ENCODE measurements around the gene ZNF557.

Gene ZNF557

DNA sequence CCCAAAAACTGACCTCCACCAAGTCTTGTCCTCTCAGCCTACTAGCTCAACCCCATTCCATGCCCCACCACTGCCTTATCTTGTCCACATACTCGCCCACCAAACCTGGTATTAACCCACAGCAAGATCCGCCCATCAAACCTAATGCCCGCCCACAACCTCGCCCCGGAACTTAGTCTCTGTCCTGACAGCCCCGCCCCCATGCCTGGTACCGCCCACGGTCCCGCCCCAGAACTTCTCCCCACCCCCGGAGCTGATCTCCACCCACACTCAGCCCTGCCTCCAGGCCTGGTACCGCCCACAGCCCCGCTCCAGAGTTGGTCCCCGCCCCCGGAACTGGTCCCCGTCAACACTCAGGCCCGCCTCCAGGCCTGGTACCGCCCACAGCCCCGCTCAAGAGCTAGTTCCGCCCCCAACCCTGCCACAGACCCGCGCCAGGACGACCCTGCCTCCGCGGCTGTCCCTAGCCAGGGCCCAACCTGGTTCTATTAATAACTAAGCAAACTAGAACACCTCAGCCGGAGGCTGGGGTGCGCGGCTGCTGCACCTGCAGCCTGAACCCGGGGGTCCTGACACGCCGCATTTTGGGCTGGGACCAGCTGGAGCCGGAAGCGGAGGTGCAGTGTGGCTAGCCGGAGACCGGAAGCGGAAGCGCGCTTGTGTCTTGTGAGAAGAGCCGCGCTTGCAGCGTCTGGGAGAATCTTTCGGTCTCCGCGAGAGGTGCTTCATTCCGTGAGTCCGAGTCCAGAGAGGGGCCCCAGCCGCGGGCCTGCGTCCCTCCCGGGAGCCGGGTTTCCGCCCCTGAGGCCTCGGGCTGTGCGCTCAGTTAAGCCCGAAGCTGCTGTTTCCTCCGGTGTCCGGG is at the start of gene ZNF557:
ZNF557 (plus strand) TSS at position 662 of the 862 bp plus-strand sequence. CDS start 5,372 bp downstream, outside the sequence.
- Histone ChIP-seq H3K4me3 (ENCODE audit: low read depth, low read length) (peak within 1 kb of the TSS; percentile 88), H3K9me3 (ENCODE audit: control insufficient read depth, insufficient read depth, low read depth, low read length) (no peaks in the 10 kb centered on the region), H3K27ac (ENCODE audit: extremely low read depth, low read depth, low read length) (peak within 1 kb of the TSS; percentile 37; the same call in 1 of the 2 replicates), H3K4me1 (ENCODE audit: control insufficient read depth, insufficient read depth, low read length) (no peaks in the 10 kb centered on the region), H3K36me3 (ENCODE audit: control insufficient read depth in 2 of 2, insufficient read depth in 1 of 2, low read length in 2 of 2) (peaks cover 6 to 30% of the 10 kb centered on the region in 2 experiments; a peak in 2 of 3 replicates)
- CTCF ChIA-PET = interaction anchor here (0.5 to 1.3 kb wide), 9 partner anchors 12 to 689 kb away, joined by 3 to 5 read pairs (median 3); partner anchors contain the start of gene TRAPPC5
- POLR2A ChIA-PET = interaction anchor here (0.5 to 2.6 kb wide), 18 partner anchors 9 to 1252 kb away, joined by 3 to 30 read pairs (median 5); partner anchors contain the start of genes INSR, NDUFA11 and RPS28
- TF ChIP-seq ZNF23 (tag by site-specific recombination; IDR thresholded peaks at IDR 0.05; ENCODE audit: borderline replicate concordance) (no peak), ZNF341 (tag by site-specific recombination; IDR thresholded peaks at IDR 0.05; ENCODE audit: low read depth) (peak; percentile 85), KLF9 (tag by site-specific recombination; IDR thresholded peaks at IDR 0.05; ENCODE audit: low read depth) (peak; percentile 90), HOXA7 (CRISPR knock-in tag; IDR thresholded peaks at IDR 0.05; ENCODE audit: borderline replicate concordance) (no peak), ZNF175 (tag by site-specific recombination; IDR thresholded peaks at IDR 0.05) (no peak), YY1 (tag by site-specific recombination; IDR thresholded peaks at IDR 0.05) (no peak), REPIN1 (tag by site-specific recombination; IDR thresholded peaks at IDR 0.05; ENCODE audit: low read depth) (no peak), ZBTB20 (tag by site-specific recombination; IDR thresholded peaks at IDR 0.05) (peak; percentile 37; the same call in 1 of the 2 replicates), ZIC2 (tag by site-specific recombination; IDR thresholded peaks at IDR 0.05) (no peak), ZBTB21 (tag by site-specific recombination; IDR thresholded peaks at IDR 0.05) (0 out of 2 replicates have a peak, but pooled peaks have one; percentile 13), ZNF132 (tag by site-specific recombination; IDR thresholded peaks at IDR 0.05; ENCODE audit: borderline replicate concordance) (no peak), ZNF426 (tag by site-specific recombination; IDR thresholded peaks at IDR 0.05) (no peak), ZNF174 (tag by site-specific recombination; IDR thresholded peaks at IDR 0.05) (no peak), ZNF701 (tag by site-specific recombination; IDR thresholded peaks at IDR 0.05) (no peak), HOXD13 (CRISPR knock-in tag; IDR thresholded peaks at IDR 0.05; ENCODE audit: borderline replicate concordance) (no peak), ZNF549 (tag by site-specific recombination; IDR thresholded peaks at IDR 0.05) (no peak), MZF1 (tag by site-specific recombination; IDR thresholded peaks at IDR 0.05; ENCODE audit: borderline replicate concordance) (no peak), SCRT2 (tag by site-specific recombination; IDR thresholded peaks at IDR 0.05) (no peak), TRIM28 (IDR thresholded peaks at IDR 0.05; ENCODE audit: borderline replicate concordance, low read length) (no peak)
- TF ChIP-seq, protein P1, sequence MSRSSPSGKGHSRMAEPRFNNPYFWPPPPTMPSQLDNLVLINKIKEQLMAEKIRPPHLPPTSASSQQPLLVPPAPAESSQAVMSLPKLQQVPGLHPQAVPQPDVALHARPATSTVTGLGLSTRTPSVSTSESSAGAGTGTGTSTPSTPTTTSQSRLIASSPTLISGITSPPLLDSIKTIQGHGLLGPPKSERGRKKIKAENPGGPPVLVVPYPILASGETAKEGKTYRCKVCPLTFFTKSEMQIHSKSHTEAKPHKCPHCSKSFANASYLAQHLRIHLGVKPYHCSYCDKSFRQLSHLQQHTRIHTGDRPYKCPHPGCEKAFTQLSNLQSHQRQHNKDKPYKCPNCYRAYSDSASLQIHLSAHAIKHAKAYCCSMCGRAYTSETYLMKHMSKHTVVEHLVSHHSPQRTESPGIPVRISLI (tag by site-specific recombination; IDR thresholded peaks at IDR 0.05) = no peak
- TF ChIP-seq, protein P2, sequence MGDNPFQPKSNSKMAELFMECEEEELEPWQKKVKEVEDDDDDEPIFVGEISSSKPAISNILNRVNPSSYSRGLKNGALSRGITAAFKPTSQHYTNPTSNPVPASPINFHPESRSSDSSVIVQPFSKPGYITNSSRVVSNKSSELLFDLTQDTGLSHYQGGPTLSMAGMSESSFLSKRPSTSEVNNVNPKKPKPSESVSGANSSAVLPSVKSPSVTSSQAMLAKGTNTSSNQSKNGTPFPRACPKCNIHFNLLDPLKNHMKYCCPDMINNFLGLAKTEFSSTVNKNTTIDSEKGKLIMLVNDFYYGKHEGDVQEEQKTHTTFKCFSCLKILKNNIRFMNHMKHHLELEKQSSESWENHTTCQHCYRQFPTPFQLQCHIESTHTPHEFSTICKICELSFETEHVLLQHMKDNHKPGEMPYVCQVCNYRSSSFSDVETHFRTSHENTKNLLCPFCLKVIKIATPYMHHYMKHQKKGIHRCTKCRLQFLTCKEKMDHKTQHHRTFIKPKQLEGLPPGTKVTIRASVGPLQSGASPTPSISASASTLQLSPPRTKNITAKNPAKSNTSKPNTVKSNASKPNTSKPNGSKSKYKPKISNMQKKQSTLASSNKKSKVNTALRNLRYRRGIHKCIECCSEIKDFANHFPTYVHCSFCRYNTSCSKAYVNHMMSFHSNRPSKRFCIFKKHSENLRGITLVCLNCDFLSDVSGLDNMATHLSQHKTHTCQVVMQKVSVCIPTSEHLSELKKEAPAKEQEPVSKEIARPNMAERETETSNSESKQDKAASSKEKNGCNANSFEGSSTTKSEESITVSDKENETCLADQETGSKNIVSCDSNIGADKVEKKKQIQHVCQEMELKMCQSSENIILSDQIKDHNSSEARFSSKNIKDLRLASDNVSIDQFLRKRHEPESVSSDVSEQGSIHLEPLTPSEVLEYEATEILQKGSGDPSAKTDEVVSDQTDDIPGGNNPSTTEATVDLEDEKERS (tag by site-specific recombination; IDR thresholded peaks at IDR 0.05) = no peak
- TF ChIP-seq, protein P3, sequence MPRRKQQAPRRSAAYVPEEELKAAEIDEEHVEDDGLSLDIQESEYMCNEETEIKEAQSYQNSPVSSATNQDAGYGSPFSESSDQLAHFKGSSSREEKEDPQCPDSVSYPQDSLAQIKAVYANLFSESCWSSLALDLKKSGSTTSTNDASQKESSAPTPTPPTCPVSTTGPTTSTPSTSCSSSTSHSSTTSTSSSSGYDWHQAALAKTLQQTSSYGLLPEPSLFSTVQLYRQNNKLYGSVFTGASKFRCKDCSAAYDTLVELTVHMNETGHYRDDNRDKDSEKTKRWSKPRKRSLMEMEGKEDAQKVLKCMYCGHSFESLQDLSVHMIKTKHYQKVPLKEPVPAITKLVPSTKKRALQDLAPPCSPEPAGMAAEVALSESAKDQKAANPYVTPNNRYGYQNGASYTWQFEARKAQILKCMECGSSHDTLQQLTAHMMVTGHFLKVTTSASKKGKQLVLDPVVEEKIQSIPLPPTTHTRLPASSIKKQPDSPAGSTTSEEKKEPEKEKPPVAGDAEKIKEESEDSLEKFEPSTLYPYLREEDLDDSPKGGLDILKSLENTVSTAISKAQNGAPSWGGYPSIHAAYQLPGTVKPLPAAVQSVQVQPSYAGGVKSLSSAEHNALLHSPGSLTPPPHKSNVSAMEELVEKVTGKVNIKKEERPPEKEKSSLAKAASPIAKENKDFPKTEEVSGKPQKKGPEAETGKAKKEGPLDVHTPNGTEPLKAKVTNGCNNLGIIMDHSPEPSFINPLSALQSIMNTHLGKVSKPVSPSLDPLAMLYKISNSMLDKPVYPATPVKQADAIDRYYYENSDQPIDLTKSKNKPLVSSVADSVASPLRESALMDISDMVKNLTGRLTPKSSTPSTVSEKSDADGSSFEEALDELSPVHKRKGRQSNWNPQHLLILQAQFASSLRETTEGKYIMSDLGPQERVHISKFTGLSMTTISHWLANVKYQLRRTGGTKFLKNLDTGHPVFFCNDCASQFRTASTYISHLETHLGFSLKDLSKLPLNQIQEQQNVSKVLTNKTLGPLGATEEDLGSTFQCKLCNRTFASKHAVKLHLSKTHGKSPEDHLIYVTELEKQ (tag by site-specific recombination; IDR thresholded peaks at IDR 0.05; ENCODE audit: borderline replicate concordance) = no peak
- TF ChIP-seq, protein P4, sequence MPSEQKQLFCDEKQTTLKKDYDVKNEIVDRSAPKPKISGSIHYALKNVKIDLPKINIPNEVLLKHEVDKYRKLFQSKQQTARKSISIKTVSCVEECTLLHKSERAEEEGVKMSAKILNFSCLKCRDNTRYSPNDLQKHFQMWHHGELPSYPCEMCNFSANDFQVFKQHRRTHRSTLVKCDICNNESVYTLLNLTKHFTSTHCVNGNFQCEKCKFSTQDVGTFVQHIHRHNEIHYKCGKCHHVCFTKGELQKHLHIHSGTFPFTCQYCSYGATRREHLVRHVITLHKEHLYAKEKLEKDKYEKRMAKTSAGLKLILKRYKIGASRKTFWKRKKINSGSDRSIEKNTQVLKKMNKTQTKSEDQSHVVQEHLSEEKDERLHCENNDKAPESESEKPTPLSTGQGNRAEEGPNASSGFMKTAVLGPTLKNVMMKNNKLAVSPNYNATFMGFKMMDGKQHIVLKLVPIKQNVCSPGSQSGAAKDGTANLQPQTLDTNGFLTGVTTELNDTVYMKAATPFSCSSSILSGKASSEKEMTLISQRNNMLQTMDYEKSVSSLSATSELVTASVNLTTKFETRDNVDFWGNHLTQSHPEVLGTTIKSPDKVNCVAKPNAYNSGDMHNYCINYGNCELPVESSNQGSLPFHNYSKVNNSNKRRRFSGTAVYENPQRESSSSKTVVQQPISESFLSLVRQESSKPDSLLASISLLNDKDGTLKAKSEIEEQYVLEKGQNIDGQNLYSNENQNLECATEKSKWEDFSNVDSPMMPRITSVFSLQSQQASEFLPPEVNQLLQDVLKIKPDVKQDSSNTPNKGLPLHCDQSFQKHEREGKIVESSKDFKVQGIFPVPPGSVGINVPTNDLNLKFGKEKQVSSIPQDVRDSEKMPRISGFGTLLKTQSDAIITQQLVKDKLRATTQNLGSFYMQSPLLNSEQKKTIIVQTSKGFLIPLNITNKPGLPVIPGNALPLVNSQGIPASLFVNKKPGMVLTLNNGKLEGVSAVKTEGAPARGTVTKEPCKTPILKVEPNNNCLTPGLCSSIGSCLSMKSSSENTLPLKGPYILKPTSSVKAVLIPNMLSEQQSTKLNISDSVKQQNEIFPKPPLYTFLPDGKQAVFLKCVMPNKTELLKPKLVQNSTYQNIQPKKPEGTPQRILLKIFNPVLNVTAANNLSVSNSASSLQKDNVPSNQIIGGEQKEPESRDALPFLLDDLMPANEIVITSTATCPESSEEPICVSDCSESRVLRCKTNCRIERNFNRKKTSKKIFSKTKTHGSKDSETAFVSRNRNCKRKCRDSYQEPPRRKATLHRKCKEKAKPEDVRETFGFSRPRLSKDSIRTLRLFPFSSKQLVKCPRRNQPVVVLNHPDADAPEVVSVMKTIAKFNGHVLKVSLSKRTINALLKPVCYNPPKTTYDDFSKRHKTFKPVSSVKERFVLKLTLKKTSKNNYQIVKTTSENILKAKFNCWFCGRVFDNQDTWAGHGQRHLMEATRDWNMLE (tag by site-specific recombination; conservative IDR thresholded peaks at IDR 0.05; ENCODE audit: low read depth) = peak; percentile 97
- TF ChIP-seq, protein P5, sequence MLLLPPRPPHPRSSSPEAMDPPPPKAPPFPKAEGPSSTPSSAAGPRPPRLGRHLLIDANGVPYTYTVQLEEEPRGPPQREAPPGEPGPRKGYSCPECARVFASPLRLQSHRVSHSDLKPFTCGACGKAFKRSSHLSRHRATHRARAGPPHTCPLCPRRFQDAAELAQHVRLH (tag by site-specific recombination; IDR thresholded peaks at IDR 0.05) = peak; percentile 93

All from HEK293 (cell line).